Loucy (cell line): ENCODE data around the gene ZNF83.

ENCODE experiments used
- H2AFZ ChIP-seq: fragments of 200-600 bp; sonication (generic); 2 replicates; pipeline ENCODE4 v1.6.0; 2016; ENCODE audit warnings: antibody characterized with exemption, mild to moderate bottlenecking, low read length, moderate library complexity
- H3F3A ChIP-seq: fragments of 200-600 bp; 2 replicates; pipeline ENCODE4 v1.6.0; 2016; ENCODE audit warnings: antibody characterized with exemption, low read depth, mild to moderate bottlenecking
- H3K27me3 ChIP-seq: fragments of 200-600 bp; sonication (generic); 2 replicates; pipeline ENCODE4 v1.6.1; 2014; ENCODE audit warnings: low read length, mild to moderate bottlenecking; ENCODE audit not compliant: insufficient read depth, poor library complexity, severe bottlenecking
- H3K36me3 ChIP-seq: fragments of 200-600 bp; sonication (generic); 2 replicates; pipeline ENCODE4 v1.6.1; 2016; ENCODE audit warnings: low read length; ENCODE audit not compliant: insufficient read depth
- H3K4me1 ChIP-seq: fragments of 200-600 bp; sonication (generic); 2 replicates; pipeline ENCODE4 v1.5.1; 2014; ENCODE audit warnings: low read length, mild to moderate bottlenecking; ENCODE audit not compliant: insufficient read depth, poor library complexity, severe bottlenecking
- H3K4me2 ChIP-seq: fragments of 200-600 bp; sonication (generic); 2 replicates; pipeline ENCODE4 v1.6.0; 2014; ENCODE audit warnings: antibody characterized with exemption, low read length, low read depth, mild to moderate bottlenecking; ENCODE audit not compliant: poor library complexity, severe bottlenecking
- H3K4me3 ChIP-seq: fragments of 200-600 bp; sonication (generic); 2 replicates; pipeline ENCODE4 v1.5.1; 2014; ENCODE audit warnings: low read length, mild to moderate bottlenecking, mixed read lengths; ENCODE audit not compliant: poor library complexity, severe bottlenecking
- H3K79me2 ChIP-seq: fragments of 200-600 bp; sonication (generic); 2 replicates; pipeline ENCODE4 v1.6.1; 2014; ENCODE audit warnings: low read length; ENCODE audit not compliant: insufficient read depth
- H3K9ac ChIP-seq: fragments of 200-600 bp; sonication (generic); 2 replicates; pipeline ENCODE4 v1.6.0; 2014; ENCODE audit warnings: mild to moderate bottlenecking, low read depth, low read length, moderate library complexity; ENCODE audit not compliant: poor library complexity, severe bottlenecking
- H3K9me2 ChIP-seq: fragments of 200-600 bp; sonication (generic); replicated peaks from 2 replicates; pipeline ENCODE4 v1.6.1; 2016; ENCODE audit warnings: low read depth, low read length, mixed read lengths
- H3K9me3 ChIP-seq: fragments of 200-600 bp; sonication (generic); 2 replicates; pipeline ENCODE4 v1.6.1; 2014; ENCODE audit warnings: mild to moderate bottlenecking, antibody characterized with exemption, low read length, low read depth; ENCODE audit not compliant: insufficient read depth
- H4K20me1 ChIP-seq: fragments of 200-600 bp; sonication (generic); 2 replicates; pipeline ENCODE4 v1.6.0; 2014; ENCODE audit warnings: antibody characterized with exemption, low read length, mild to moderate bottlenecking; ENCODE audit not compliant: insufficient read depth, poor library complexity, severe bottlenecking
- EZH2phosphoT487 ChIP-seq: fragments of 200-600 bp; IDR thresholded peaks from 2 replicates; pipeline ENCODE4 v1.6.1; 2018; ENCODE audit warnings: antibody characterized with exemption, mild to moderate bottlenecking, moderate library complexity, borderline replicate concordance
- TF ChIP-seq, protein P1 (sequence below): fragments of 200-600 bp; sonication (generic); conservative IDR thresholded peaks from 2 replicates; pipeline ENCODE4 v1.5.1; 2014; ENCODE audit warnings: mild to moderate bottlenecking, antibody characterized with exemption, low read length

The ZNF83 gene

DNA sequence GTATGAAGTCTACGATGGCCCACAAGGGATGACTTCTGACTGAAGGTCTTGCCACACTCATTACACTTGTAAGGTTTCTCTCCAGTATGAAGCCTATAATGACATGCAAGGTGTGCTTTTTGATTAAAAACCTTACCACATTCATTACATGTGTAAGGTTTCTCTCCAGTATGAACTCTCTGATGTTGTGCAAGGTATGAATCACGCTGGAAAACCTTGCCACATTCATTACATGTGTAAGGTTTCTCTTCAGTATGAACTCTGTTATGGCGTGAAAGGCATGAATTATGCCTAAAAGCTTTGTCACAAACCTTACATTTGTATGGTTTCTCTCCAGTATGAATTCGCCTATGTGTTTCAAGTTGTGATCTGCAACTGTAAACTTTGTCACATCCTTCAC, 15.0 kb upstream of the ZNF83 start:
- Histone ChIP-seq H3K79me2 (no peaks in the 10 kb centered on the region), H3K4me2 (no peak overlapping the region), H4K20me1 (no peaks in the 10 kb centered on the region), H3K9ac (no peak overlapping the region), H3K4me3 (no peak overlapping the region), H2AFZ (no peak overlapping the region), H3K27me3 (no peaks in the 10 kb centered on the region), H3K9me3 (no peaks in the 10 kb centered on the region), H3K36me3 (peaks cover 69% of the 10 kb centered on the region; the same call in 1 of the 2 replicates), H3K4me1 (no peaks in the 10 kb centered on the region), H3F3A (no peaks in the 10 kb centered on the region), H3K9me2 (no peaks in the 10 kb centered on the region)
- TF ChIP-seq EZH2phosphoT487, result no peak
- TF ChIP-seq, protein P1, sequence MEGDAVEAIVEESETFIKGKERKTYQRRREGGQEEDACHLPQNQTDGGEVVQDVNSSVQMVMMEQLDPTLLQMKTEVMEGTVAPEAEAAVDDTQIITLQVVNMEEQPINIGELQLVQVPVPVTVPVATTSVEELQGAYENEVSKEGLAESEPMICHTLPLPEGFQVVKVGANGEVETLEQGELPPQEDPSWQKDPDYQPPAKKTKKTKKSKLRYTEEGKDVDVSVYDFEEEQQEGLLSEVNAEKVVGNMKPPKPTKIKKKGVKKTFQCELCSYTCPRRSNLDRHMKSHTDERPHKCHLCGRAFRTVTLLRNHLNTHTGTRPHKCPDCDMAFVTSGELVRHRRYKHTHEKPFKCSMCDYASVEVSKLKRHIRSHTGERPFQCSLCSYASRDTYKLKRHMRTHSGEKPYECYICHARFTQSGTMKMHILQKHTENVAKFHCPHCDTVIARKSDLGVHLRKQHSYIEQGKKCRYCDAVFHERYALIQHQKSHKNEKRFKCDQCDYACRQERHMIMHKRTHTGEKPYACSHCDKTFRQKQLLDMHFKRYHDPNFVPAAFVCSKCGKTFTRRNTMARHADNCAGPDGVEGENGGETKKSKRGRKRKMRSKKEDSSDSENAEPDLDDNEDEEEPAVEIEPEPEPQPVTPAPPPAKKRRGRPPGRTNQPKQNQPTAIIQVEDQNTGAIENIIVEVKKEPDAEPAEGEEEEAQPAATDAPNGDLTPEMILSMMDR, result no peak

DNA sequence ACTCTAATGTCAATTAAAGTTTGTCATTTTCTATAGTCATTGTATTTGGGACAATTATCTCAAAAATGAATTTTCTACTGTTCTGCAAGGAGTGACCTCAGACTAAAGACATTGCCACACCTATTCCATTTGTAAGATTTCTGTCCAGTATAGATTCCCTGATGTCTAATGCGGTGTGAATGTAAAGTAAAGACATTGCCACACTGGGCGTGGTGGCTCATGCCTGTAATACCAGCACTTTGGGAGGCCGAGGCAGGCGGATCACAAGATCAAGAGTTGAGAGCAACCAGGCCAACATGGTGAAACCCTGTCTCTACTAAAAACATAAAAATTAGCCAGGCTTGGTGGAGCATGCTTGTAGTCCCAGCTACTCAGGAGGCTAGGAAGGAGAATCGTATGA, 13.8 kb upstream of the ZNF83 start:
- no peak overlapping the region for H2AFZ ChIP-seq
- no peaks in the 10 kb centered on the region for H3K27me3 ChIP-seq
- no peaks in the 10 kb centered on the region for H3K9me3 ChIP-seq
- H4K20me1 ChIP-seq, result no peaks in the 10 kb centered on the region
- H3K4me1 ChIP-seq, result no peaks in the 10 kb centered on the region
- no peaks in the 10 kb centered on the region for H3K79me2 ChIP-seq
- H3K36me3 ChIP-seq, result peaks cover 63% of the 10 kb centered on the region; the same call in 1 of the 2 replicates
- no peak overlapping the region for H3K4me2 ChIP-seq
- no peak overlapping the region for H3K4me3 ChIP-seq
- no peaks in the 10 kb centered on the region for H3F3A ChIP-seq
- no peak overlapping the region for H3K9ac ChIP-seq
- TF ChIP-seq, protein P1, result no peak
- TF ChIP-seq EZH2phosphoT487, result no peak
- no peaks in the 10 kb centered on the region for H3K9me2 ChIP-seq

DNA sequence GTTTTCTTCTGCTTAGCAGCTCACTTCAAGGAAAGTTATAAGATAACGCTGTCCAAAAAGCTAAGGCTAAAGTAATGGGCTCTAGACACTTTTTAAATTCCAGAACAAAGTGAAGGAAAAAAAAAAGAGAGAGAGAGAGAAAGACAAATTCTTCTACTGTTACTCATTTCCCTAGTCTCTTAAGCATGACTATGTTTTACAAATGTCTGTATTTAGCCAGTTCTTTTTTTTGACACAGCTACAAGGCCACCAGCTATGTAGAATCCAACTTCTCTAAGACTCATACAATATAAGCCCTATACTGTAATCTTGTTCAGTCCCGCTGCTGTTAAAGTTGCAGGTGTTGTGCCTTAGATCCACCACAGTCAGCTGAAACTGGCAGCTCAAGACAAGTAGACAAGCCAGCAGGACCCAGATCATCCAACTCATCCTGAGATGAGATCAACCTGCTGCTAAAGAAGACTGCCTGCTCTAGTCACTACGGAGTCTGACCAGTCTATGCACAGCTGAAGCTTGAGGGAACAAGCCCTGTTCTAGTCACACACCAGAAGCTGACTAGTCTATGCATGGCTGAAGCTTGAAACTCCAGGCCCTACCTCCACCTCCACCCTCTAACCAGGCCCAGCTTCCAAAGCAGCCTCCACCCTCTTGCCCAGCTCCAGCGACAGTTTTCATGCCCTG, 10.3 kb upstream of the ZNF83 start:
- H3F3A ChIP-seq, result no peaks in the 10 kb centered on the region
- H3K9me2 ChIP-seq, result no peaks in the 10 kb centered on the region
- no peak overlapping the region for H3K4me2 ChIP-seq
- H3K4me1 ChIP-seq, result no peaks in the 10 kb centered on the region
- H3K27me3 ChIP-seq, result no peaks in the 10 kb centered on the region
- H4K20me1 ChIP-seq, result no peaks in the 10 kb centered on the region
- H3K9me3 ChIP-seq, result no peaks in the 10 kb centered on the region
- peaks cover 33% of the 10 kb centered on the region; the same call in 1 of the 2 replicates for H3K36me3 ChIP-seq
- TF ChIP-seq, protein P1, result no peak
- TF ChIP-seq EZH2phosphoT487, result no peak
- H2AFZ ChIP-seq, result no peak overlapping the region
- no peaks in the 10 kb centered on the region for H3K79me2 ChIP-seq
- H3K9ac ChIP-seq, result no peak overlapping the region
- H3K4me3 ChIP-seq, result no peak overlapping the region
